Stomach (tissue), 9 donors: ENCODE measurements around the gene ANKHD1. TPM values are rescaled to one million over a fixed set of nuclear protein-coding genes. Genes with fewer than 3 reads are reported as not detected.

ENCODE experiments used
- DNase-seq, 2 donors: peaks; one replicate each; pipeline versions ENCODE4 v3.0.0 to v3.0.0-alpha.2; 2013 to 2019
- H3K27ac ChIP-seq, 5 donors: fragments of 200-600 bp in 4 of 5; sonication (generic) in 4 of 5; one replicate each; pipeline ENCODE4 v1.5.1; 2013 to 2019; ENCODE audit warnings: mild to moderate bottlenecking in 1 of 5, moderate library complexity in 1 of 5
- H3K27me3 ChIP-seq, 3 donors: fragments of 200-600 bp; sonication (generic); one replicate each; pipeline ENCODE4 v1.5.1; 2017 to 2019; ENCODE audit warnings: mixed run types in 1 of 3
- H3K36me3 ChIP-seq, 4 donors: fragments of 200-600 bp; sonication (generic); 1 replicate in 3 of 4; 2 replicates in 1 of 4; pipeline ENCODE4 v1.5.1; 2016 to 2019
- H3K4me1 ChIP-seq, 4 donors: fragments of 200-600 bp; sonication (generic); one replicate each; pipeline ENCODE4 v1.5.1; 2016 to 2019
- H3K4me3 ChIP-seq, 4 donors: fragments of 200-600 bp; sonication (generic) in 3 of 4; one replicate each; pipeline ENCODE4 v1.5.1; 2016 to 2019; ENCODE audit warnings: mild to moderate bottlenecking in 1 of 4
- H3K9me3 ChIP-seq, 4 donors: fragments of 200-600 bp; sonication (generic); one replicate each; pipeline ENCODE4 v1.5.1; 2016 to 2019
- EP300 ChIP-seq: sonication (generic); formaldehyde crosslinking; IDR thresholded peaks from one replicate; pipeline ENCODE4 v1.6.1; 2017; ENCODE audit warnings: antibody characterized with exemption
- POLR2A ChIP-seq, 4 donors: fragments of 450-650 bp; IDR thresholded peaks; one replicate each; pipeline ENCODE4 v1.6.1; 2016; ENCODE audit warnings: antibody characterized with exemption in 4 of 4, control low read depth in 2 of 4, mild to moderate bottlenecking in 1 of 4, moderate library complexity in 1 of 4
- POLR2AphosphoS5 ChIP-seq, 3 donors: sonication (generic); formaldehyde crosslinking; IDR thresholded peaks; one replicate each; pipeline ENCODE4 v1.6.1; 2016; ENCODE audit warnings: antibody characterized with exemption in 3 of 3
- WGBS, 5 donors: extraction: QIAGEN DNeasy Blood & Tissue Kit in 3 of 5; methylation state at CpG; one replicate each; pipeline versions ENCODE4 v1.1.5 to v1.1.7; 2013 to 2018; 5-methylcytosine and 5-hydroxymethylcytosine counted together
- intact Hi-C: fragments of 100-400 bp; cut with DNase I; formaldehyde crosslinking; loops from one replicate; pipeline ENCODE4 v1.15.1; 2023; ENCODE audit warnings: low total_unique reads
- polyA plus RNA-seq, 3 donors: library from polyadenylated mRNA; stranded (reverse); fragments of 200-250 nt; gene quantifications; one replicate each; pipeline ENCODE4 v1.2.3, GENCODE V29; 2013
- total RNA-seq, 5 donors: library from RNA; depleted of rRNA; stranded (reverse); fragments of >200 nt; gene quantifications; one replicate each; pipeline versions ENCODE4 v1.1.0 to v1.2.3, GENCODE V29; 2014 to 2016
- TF ChIP-seq, protein P1 (sequence below), 7 experiments: fragments of 450-650 bp in 4 of 7; fragments of 200-600 bp in 3 of 7; sonication (generic) in 3 of 7; IDR thresholded peaks; one replicate each; pipeline ENCODE4 v1.5.1; 2016 to 2019; ENCODE audit warnings: antibody characterized with exemption in 7 of 7, control low read depth in 2 of 7, mild to moderate bottlenecking in 1 of 7
- donor health status: healthy with polysubstance abuse.
- donor health status: Bipolar disorder and iron deficiency.
- donor health status: healthy.

Gene ANKHD1
- total and polyA plus RNA-seq, 8 donors = 22.0 to 249 (median 120) TPM

GRCh38 chr5:140391732-140392131, 9.9 kb upstream of the ANKHD1 start:
- TF ChIP-seq POLR2A (IDR thresholded peaks at IDR 0.05) (no peak), EP300 (no peak), POLR2AphosphoS5 (IDR thresholded peaks at IDR 0.05) (no peak)
- TF ChIP-seq, protein P1, sequence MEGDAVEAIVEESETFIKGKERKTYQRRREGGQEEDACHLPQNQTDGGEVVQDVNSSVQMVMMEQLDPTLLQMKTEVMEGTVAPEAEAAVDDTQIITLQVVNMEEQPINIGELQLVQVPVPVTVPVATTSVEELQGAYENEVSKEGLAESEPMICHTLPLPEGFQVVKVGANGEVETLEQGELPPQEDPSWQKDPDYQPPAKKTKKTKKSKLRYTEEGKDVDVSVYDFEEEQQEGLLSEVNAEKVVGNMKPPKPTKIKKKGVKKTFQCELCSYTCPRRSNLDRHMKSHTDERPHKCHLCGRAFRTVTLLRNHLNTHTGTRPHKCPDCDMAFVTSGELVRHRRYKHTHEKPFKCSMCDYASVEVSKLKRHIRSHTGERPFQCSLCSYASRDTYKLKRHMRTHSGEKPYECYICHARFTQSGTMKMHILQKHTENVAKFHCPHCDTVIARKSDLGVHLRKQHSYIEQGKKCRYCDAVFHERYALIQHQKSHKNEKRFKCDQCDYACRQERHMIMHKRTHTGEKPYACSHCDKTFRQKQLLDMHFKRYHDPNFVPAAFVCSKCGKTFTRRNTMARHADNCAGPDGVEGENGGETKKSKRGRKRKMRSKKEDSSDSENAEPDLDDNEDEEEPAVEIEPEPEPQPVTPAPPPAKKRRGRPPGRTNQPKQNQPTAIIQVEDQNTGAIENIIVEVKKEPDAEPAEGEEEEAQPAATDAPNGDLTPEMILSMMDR (IDR thresholded peaks at IDR 0.05) = no peak
- intact Hi-C loops = no loop called here

GRCh38 chr5:140393738-140394137, 7.9 kb upstream of the ANKHD1 start:
- Histone ChIP-seq H3K27me3 (no peaks in the 10 kb centered on the region), H3K4me1 (no peaks in the 10 kb centered on the region), H3K27ac (no peak overlapping the region), H3K4me3 (no peak overlapping the region), H3K36me3 (peaks cover 0 to 6% (median 0%) of the 10 kb centered on the region in 4 donors), H3K9me3 (no peaks in the 10 kb centered on the region)
- no peak for DNase-seq
- TF ChIP-seq, protein P1 (IDR thresholded peaks at IDR 0.05) = no peak
- no peak for TF ChIP-seq POLR2AphosphoS5 (IDR thresholded peaks at IDR 0.05)
- TF ChIP-seq POLR2A (IDR thresholded peaks at IDR 0.05) = no peak
- TF ChIP-seq EP300 = no peak
- 90 to 98% (median 95%) methylated on average over 2 of the region's 2 CpGs for WGBS, 5 donors
- intact Hi-C loops = no loop called here

More at GRCh38 chr5:140391732-140392131, 9.9 kb upstream of the ANKHD1 start:
- Histone ChIP-seq H3K4me1 (no peaks in the 10 kb centered on the region), H3K27ac (no peak overlapping the region), H3K36me3 (peaks cover 0 to 6% (median 0%) of the 10 kb centered on the region in 4 donors), H3K4me3 (no peak overlapping the region), H3K9me3 (no peaks in the 10 kb centered on the region), H3K27me3 (no peaks in the 10 kb centered on the region)
- DNase-seq = no peak
- 81 to 100% (median 93%) methylated on average over 1 of the region's 1 CpG for WGBS, 5 donors

DNA sequence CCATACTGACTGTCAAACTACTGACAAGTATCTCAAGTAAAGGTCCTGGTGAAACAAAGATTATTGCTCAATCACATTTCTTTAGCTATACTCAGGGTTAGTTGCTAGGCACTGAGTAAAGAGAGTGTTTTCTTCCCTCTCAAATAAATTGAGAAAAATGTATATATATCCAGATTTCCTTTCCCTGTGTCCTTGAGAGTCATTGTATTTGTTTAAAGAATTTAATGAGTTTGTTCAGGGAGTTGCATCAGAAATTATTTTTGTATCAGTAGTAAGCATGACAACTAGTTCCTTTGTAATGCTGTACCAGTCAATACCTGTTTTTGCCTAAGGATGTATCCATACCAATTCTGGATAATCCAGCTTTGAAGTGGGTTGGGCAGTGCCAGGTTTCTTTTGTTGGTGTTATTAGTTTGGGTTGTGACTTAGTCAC, 3.2 kb upstream of the ANKHD1 start:
- Histone ChIP-seq H3K4me3 (no peak overlapping the region), H3K36me3 (peaks cover 0 to under 1% (median 0%) of the 10 kb centered on the region in 4 donors), H3K27ac (no peak overlapping the region), H3K9me3 (no peaks in the 10 kb centered on the region), H3K27me3 (no peaks in the 10 kb centered on the region), H3K4me1 (peaks cover 6 to 23% (median 18%) of the 10 kb centered on the region in 4 donors)
- DNase-seq = peak in 1 of 2 donors; percentile 22
- intact Hi-C loops = no loop called here
- TF ChIP-seq, protein P1 (IDR thresholded peaks at IDR 0.05) = no peak
- TF ChIP-seq POLR2A (IDR thresholded peaks at IDR 0.05) = no peak
- no peak for TF ChIP-seq EP300
- TF ChIP-seq POLR2AphosphoS5 (IDR thresholded peaks at IDR 0.05) = no peak

- H3K36me3 ChIP-seq = no peaks in the 10 kb centered on the region
- H3K27me3 ChIP-seq = no peaks in the 10 kb centered on the region
- WGBS, 5 donors = 38 to 50% (median 46%) methylated on average over 25 of the region's 25 CpGs
- peak overlapping the region; percentile 91 to 98 (median 97) for H3K27ac ChIP-seq
- H3K4me1 ChIP-seq = peaks cover 21 to 41% (median 34%) of the 10 kb centered on the region in 4 donors
- intact Hi-C loops = no loop called here
- TF ChIP-seq POLR2AphosphoS5 (IDR thresholded peaks at IDR 0.05) (no peak), POLR2A (IDR thresholded peaks at IDR 0.05) (no peak), EP300 (no peak)
- TF ChIP-seq, protein P1 (IDR thresholded peaks at IDR 0.05) = no peak
- H3K9me3 ChIP-seq = no peaks in the 10 kb centered on the region
- peak in 1 of 2 donors; percentile 6 for DNase-seq
- H3K4me3 ChIP-seq = peak overlapping the region; percentile 74 to 98 (median 84)
Observed at GRCh38 chr5:140399979-140400729, 1.5 kb upstream of the ANKHD1 start.
